IMR-90 (cell line): ENCODE results near the gene CCDC33. TPM values are rescaled to one million over a fixed set of nuclear protein-coding genes. Genes with fewer than 3 reads are reported as not detected.

Experiments used
- ATAC-seq: fragments of 200-7000 bp; cut with Tn5 transposase; 2 replicates; pipeline ENCODE4 v1.9.1; 2020; ENCODE audit warnings: low read depth, mild to moderate bottlenecking, moderate library complexity
- BruUV-seq: library from RNA; stranded (reverse); fragments of 400-500 nt; replicated peaks from 2 replicates; lab custom pipeline; 2021; lab: Mats Ljungman, UMichigan
- CTCF ChIA-PET: fragments of 300-600 bp; formaldehyde crosslinking; extraction: SDS; loops from one replicate; lab custom pipeline; 2021; ENCODE audit warnings: antibody characterized with exemption; lab: Yijun Ruan, JAX
- POLR2A ChIA-PET: fragments of 300-600 bp; sonication (Branson Sonifier 250); formaldehyde crosslinking; loops from one replicate; lab custom pipeline; 2022; ENCODE audit warnings: antibody characterized with exemption; ENCODE audit not compliant: unreplicated experiment; lab: Charles Lee
- DNase-seq: peaks from one replicate; pipeline ENCODE4 v3.0.0; 2013
- H2AFZ ChIP-seq: replicated peaks from 2 replicates; pipeline ENCODE3; 2013; ENCODE audit warnings: low read length, mild to moderate bottlenecking; ENCODE audit not compliant: poor library complexity
- H2AK5ac ChIP-seq: 2 replicates; pipeline ENCODE4 v1.6.1; 2013; ENCODE audit warnings: low read depth, low read length, inconsistent platforms
- H2AK9ac ChIP-seq: replicated peaks from 2 replicates; pipeline ENCODE3; 2013; ENCODE audit warnings: mild to moderate bottlenecking, low read depth, low read length, moderate library complexity; ENCODE audit not compliant: poor library complexity
- H2BK120ac ChIP-seq: 2 replicates; pipeline ENCODE4 v1.6.1; 2013; ENCODE audit warnings: low read depth, low read length, inconsistent platforms
- H2BK15ac ChIP-seq: 3 replicates; pipeline ENCODE4 v1.6.1; 2013; ENCODE audit warnings: low read depth, low read length, inconsistent platforms
- H2BK20ac ChIP-seq: 2 replicates; pipeline ENCODE4 v1.6.1; 2013; ENCODE audit warnings: low read depth, mild to moderate bottlenecking, inconsistent platforms, low read length, moderate library complexity
- H2BK5ac ChIP-seq: 2 replicates; pipeline ENCODE4 v1.6.1; 2013; ENCODE audit warnings: mild to moderate bottlenecking, low read depth, low read length, inconsistent platforms; ENCODE audit not compliant: poor library complexity, severe bottlenecking
- H3K14ac ChIP-seq: replicated peaks from 2 replicates; pipeline ENCODE4 v1.6.1; 2013; ENCODE audit warnings: low read depth, low read length, inconsistent platforms
- H3K18ac ChIP-seq: 2 replicates; pipeline ENCODE4 v1.6.1; 2013; ENCODE audit warnings: low read depth, low read length, control low read depth
- H3K23ac ChIP-seq: 2 replicates; pipeline ENCODE4 v1.6.1; 2013; ENCODE audit warnings: low read depth, low read length, inconsistent platforms
- H3K27ac ChIP-seq: 2 replicates; pipeline ENCODE4 v1.5.1; 2013; ENCODE audit warnings: mild to moderate bottlenecking, control low read depth, low read length; ENCODE audit not compliant: insufficient read depth
- H3K27me3 ChIP-seq: 2 replicates; pipeline ENCODE4 v1.6.1; 2013; ENCODE audit warnings: low read length; ENCODE audit not compliant: control insufficient read depth, insufficient read depth
- H3K36me3 ChIP-seq: 2 replicates; pipeline ENCODE4 v1.6.1; 2013; ENCODE audit warnings: low read length, mixed read lengths; ENCODE audit not compliant: control insufficient read depth, insufficient read depth
- H3K4ac ChIP-seq: 2 replicates; pipeline ENCODE4 v1.6.1; 2013; ENCODE audit warnings: low read depth, low read length, inconsistent platforms
- H3K4me1 ChIP-seq: 2 replicates; pipeline ENCODE4 v1.6.1; 2013; ENCODE audit warnings: low read length, mixed read lengths; ENCODE audit not compliant: control insufficient read depth, insufficient read depth
- H3K4me2 ChIP-seq: 2 replicates; pipeline ENCODE4 v1.6.1; 2013; ENCODE audit warnings: low read depth, mild to moderate bottlenecking, control low read depth, low read length, moderate library complexity
- H3K4me3 ChIP-seq: 2 replicates; pipeline ENCODE4 v1.5.1; 2013; ENCODE audit warnings: low read depth, mild to moderate bottlenecking, control low read depth, low read length, moderate library complexity; ENCODE audit not compliant: insufficient read depth
- H3K56ac ChIP-seq: 2 replicates; pipeline ENCODE4 v1.6.1; 2013; ENCODE audit warnings: low read length, inconsistent platforms; ENCODE audit not compliant: insufficient read depth; ENCODE audit errors: extremely low read depth
- H3K79me1 ChIP-seq, 2 experiments: 2 replicates each; pipeline ENCODE4 v1.6.1; 2013; ENCODE audit warnings: low read length in 2 of 2, inconsistent platforms in 1 of 2, low read depth in 1 of 2
- H3K9ac ChIP-seq: 2 replicates; pipeline ENCODE4 v1.6.1; 2013; ENCODE audit warnings: low read depth, low read length, control low read depth
- H3K9me1 ChIP-seq: 2 replicates; pipeline ENCODE4 v1.6.1; 2013; ENCODE audit warnings: low read length, inconsistent platforms; ENCODE audit not compliant: insufficient read depth
- H3K9me3 ChIP-seq: 2 replicates; pipeline ENCODE4 v1.6.1; 2013; ENCODE audit warnings: low read length; ENCODE audit not compliant: control insufficient read depth, insufficient read depth
- H4K20me1 ChIP-seq: 2 replicates; pipeline ENCODE4 v1.6.1; 2013; ENCODE audit warnings: low read length, inconsistent platforms; ENCODE audit not compliant: insufficient read depth
- H4K5ac ChIP-seq: 2 replicates; pipeline ENCODE4 v1.6.1; 2013; ENCODE audit warnings: mild to moderate bottlenecking, low read depth, low read length, control low read depth
- H4K8ac ChIP-seq, 2 experiments: 2 replicates each; pipeline ENCODE4 v1.6.1; 2013; ENCODE audit warnings: low read depth in 2 of 2, low read length in 2 of 2, control low read depth in 1 of 2, inconsistent platforms in 1 of 2
- H4K91ac ChIP-seq: 2 replicates; pipeline ENCODE4 v1.6.1; 2013; ENCODE audit warnings: low read depth, low read length, inconsistent platforms; ENCODE audit not compliant: insufficient read depth
- BHLHE40 ChIP-seq: fragments of 150-350 bp; IDR thresholded peaks from 2 replicates; pipeline ENCODE4 v1.6.1; 2016; ENCODE audit warnings: mild to moderate bottlenecking, low read depth, low read length
- CEBPB ChIP-seq: IDR thresholded peaks from 2 replicates; pipeline ENCODE4 v1.6.1; 2012; ENCODE audit warnings: low read depth, low read length, improper control_type of control experiment
- CHD1 ChIP-seq: IDR thresholded peaks from 2 replicates; pipeline ENCODE4 v1.6.1; 2012; ENCODE audit warnings: low read depth, low read length, improper control_type of control experiment
- CTCF ChIP-seq: conservative IDR thresholded peaks from 2 replicates; pipeline ENCODE4 v1.5.1; 2012; ENCODE audit warnings: mild to moderate bottlenecking, low read depth, low read length, improper control_type of control experiment
- ELK1 ChIP-seq: fragments of 150-350 bp; IDR thresholded peaks from 2 replicates; pipeline ENCODE4 v1.6.1; 2016; ENCODE audit warnings: low read depth, mild to moderate bottlenecking, low read length, moderate library complexity, borderline replicate concordance
- FOS ChIP-seq: fragments of 150-350 bp; IDR thresholded peaks from 2 replicates; pipeline ENCODE4 v1.6.1; 2016; ENCODE audit warnings: low read depth, low read length
- MAFK ChIP-seq: IDR thresholded peaks from 2 replicates; pipeline ENCODE4 v1.6.1; 2012; ENCODE audit warnings: low read depth, low read length, improper control_type of control experiment
- MAZ ChIP-seq: IDR thresholded peaks from 2 replicates; pipeline ENCODE4 v1.6.1; 2012; ENCODE audit warnings: low read depth, mild to moderate bottlenecking, low read length, improper control_type of control experiment, moderate library complexity, borderline replicate concordance
- MXI1 ChIP-seq: IDR thresholded peaks from 2 replicates; pipeline ENCODE4 v1.6.1; 2012; ENCODE audit warnings: low read depth, mild to moderate bottlenecking, low read length, moderate library complexity, borderline replicate concordance
- POLR2A ChIP-seq: IDR thresholded peaks from 2 replicates; pipeline ENCODE4 v1.6.1; 2012; ENCODE audit warnings: mild to moderate bottlenecking, low read depth, low read length
- RAD21 ChIP-seq: IDR thresholded peaks from 2 replicates; pipeline ENCODE4 v1.6.1; 2012; ENCODE audit warnings: low read length, improper control_type of control experiment
- RCOR1 ChIP-seq: IDR thresholded peaks from 2 replicates; pipeline ENCODE4 v1.6.1; 2012; ENCODE audit warnings: mild to moderate bottlenecking, low read length, improper control_type of control experiment; ENCODE audit not compliant: insufficient replicate concordance
- RFX5 ChIP-seq: IDR thresholded peaks from 2 replicates; pipeline ENCODE4 v1.8.0; 2012; ENCODE audit warnings: low read depth, mild to moderate bottlenecking, low read length, moderate library complexity
- SMC3 ChIP-seq: fragments of 150-350 bp; IDR thresholded peaks from 2 replicates; pipeline ENCODE4 v1.6.1; 2016; ENCODE audit warnings: low read depth, mild to moderate bottlenecking, antibody characterized with exemption, low read length, moderate library complexity
- USF2 ChIP-seq: fragments of 150-350 bp; IDR thresholded peaks from 2 replicates; pipeline ENCODE4 v1.6.1; 2017; ENCODE audit warnings: mild to moderate bottlenecking, antibody characterized with exemption, low read length, low read depth
- WGBS, 2 experiments: methylation state at CpG; one replicate each; pipeline versions ENCODE4 v1.1.5 to v1.1.7; 2013; ENCODE audit warnings: missing lambda C conversion rate in 2 of 2; ENCODE audit not compliant: insufficient read length in 1 of 2; ENCODE audit errors: extremely low coverage in 2 of 2; 5-methylcytosine and 5-hydroxymethylcytosine counted together
- dilution Hi-C: fragments of 300-500 bp; cut with HindIII; formaldehyde crosslinking; loops from one replicate; pipeline ENCODE4 v1.14.3; 2018; ENCODE audit warnings: low sequenced_read_pairs; ENCODE audit not compliant: unreplicated experiment
- in situ Hi-C: fragments of 300-500 bp; cut with MboI; formaldehyde crosslinking; loops from 3 replicates; pipeline ENCODE4 v1.14.3; 2019; ENCODE audit warnings: low sequenced_read_pairs, inconsistent platforms, mixed read lengths
- intact Hi-C: fragments of 100-400 bp; cut with micrococcal nuclease; formaldehyde crosslinking; loops from 2 replicates; pipeline ENCODE4 v1.10.0; 2022
- polyA plus RNA-seq, 3 experiments: library from polyadenylated mRNA; depleted of rRNA; stranded (reverse); fragments of >200 nt; gene quantifications; 2 replicates each; pipeline ENCODE4 v1.2.3, GENCODE V29; 2012; ENCODE audit warnings: low replicate concordance in 1 of 3
- total RNA-seq: library from RNA; depleted of rRNA; stranded (reverse); fragments of >200 nt; gene quantifications from 2 replicates; pipeline ENCODE4 v1.2.3, GENCODE V29; 2012

The CCDC33 gene
- total and polyA plus RNA-seq, 2 of the 4 experiments (the other 2 are of a cell fraction) = not detected

GRCh38 chr15:74374648-74375302, 138.6 kb downstream of the CCDC33 start:
- no peak overlapping the region for H3K23ac ChIP-seq
- H2BK20ac ChIP-seq = no peak overlapping the region
- H3K27me3 ChIP-seq = peaks cover 25% of the 10 kb centered on the region
- intact Hi-C loops (loop anchor here (1.0 to 10.0 kb wide), 4 partner anchors 64 to 580 kb away; partner anchors contain the start of gene RPP25), in situ Hi-C loops (loop anchor here (5.0 to 10.0 kb wide), 2 partner anchors 248 to 400 kb away; no protein-coding TSS in a partner anchor), dilution Hi-C loops (no loop called here)
- H4K8ac ChIP-seq = no peak overlapping the region
- H3K4me1 ChIP-seq = peaks cover 4% of the 10 kb centered on the region; the same call in 1 of the 2 replicates
- no peak overlapping the region for H2BK120ac ChIP-seq
- DNase-seq (no peak), ATAC-seq (no peak)
- no peaks in the 10 kb centered on the region for H3K36me3 ChIP-seq
- no peaks in the 10 kb centered on the region for H3K79me1 ChIP-seq
- H3K9me1 ChIP-seq = no peaks in the 10 kb centered on the region
- peak overlapping the region; percentile 100 for H3K4me2 ChIP-seq
- CTCF ChIA-PET = interaction anchor here (0.8 to 1.3 kb wide), 2 partner anchors 64 to 67 kb away, joined by 3 read pairs; no protein-coding TSS in a partner anchor
- no peak overlapping the region for H3K56ac ChIP-seq
- H2BK15ac ChIP-seq = no peak overlapping the region
- POLR2A ChIA-PET = no interaction called here
- 0 out of 2 replicates have a peak overlapping the region, but pooled peaks have one; percentile 14 for H3K4me3 ChIP-seq
- H3K4ac ChIP-seq = no peak overlapping the region
- H2AFZ ChIP-seq = peak overlapping the region; percentile 95
- no peaks in the 10 kb centered on the region for H3K9me3 ChIP-seq
- no peak overlapping the region for H3K14ac ChIP-seq
- no peak overlapping the region for H2AK5ac ChIP-seq
- H4K91ac ChIP-seq = no peak overlapping the region
- H3K9ac ChIP-seq = no peak overlapping the region
- 40% methylated on average over 1 of the region's 11 CpGs; no CpG with 5 or more reads in 1 of the 2 experiments for WGBS, 2 experiments
- H4K5ac ChIP-seq = no peak overlapping the region
- H4K20me1 ChIP-seq = no peaks in the 10 kb centered on the region; the same call in 1 of the 2 replicates
- no peak overlapping the region for H3K27ac ChIP-seq
- no peak overlapping the region for H2BK5ac ChIP-seq
- no TSS peak for BruUV-seq
- peak overlapping the region; percentile 43 for H2AK9ac ChIP-seq
- H3K18ac ChIP-seq = no peak overlapping the region
- TF ChIP-seq USF2 = no peak
- TF ChIP-seq RFX5 = no peak
- no peak for TF ChIP-seq MXI1
- TF ChIP-seq CEBPB = no peak
- TF ChIP-seq POLR2A = no peak
- no peak for TF ChIP-seq BHLHE40
- no peak for TF ChIP-seq MAFK
- TF ChIP-seq RCOR1 = no peak
- no peak for TF ChIP-seq SMC3
- no peak for TF ChIP-seq FOS
- TF ChIP-seq RAD21 = no peak
- TF ChIP-seq ELK1 = no peak
- TF ChIP-seq MAZ = no peak
- no peak for TF ChIP-seq CHD1
- TF ChIP-seq CTCF = no peak
